T-cell (primary cell): ENCODE results near the gene ABCA13. TPM values are rescaled to one million over a fixed set of nuclear protein-coding genes. Genes with fewer than 3 reads are reported as not detected.

Source experiments
- ATAC-seq, 4 experiments: fragments of 200-7000 bp in 3 of 4; fragments of 150-1000 bp in 1 of 4; cut with Tn5 transposase; replicated peaks in 1 of 4; 1 replicate in 3 of 4; 2 replicates in 1 of 4; pipeline ENCODE4 v1.10.0; 2021; ENCODE audit warnings: moderate library complexity in 3 of 4, mild to moderate bottlenecking in 2 of 4, moderate number of reproducible peaks in 1 of 4
- CTCF ChIA-PET, 2 donors: fragments of 300-600 bp; sonication (Branson Sonifier 250); formaldehyde crosslinking; loops; one replicate each; lab custom pipeline; 2022; ENCODE audit warnings: antibody characterized with exemption in 2 of 2; lab: Charles Lee
- POLR2A ChIA-PET, 2 donors: fragments of 300-600 bp; sonication (Branson Sonifier 250); formaldehyde crosslinking; loops; one replicate each; lab custom pipeline; 2022; ENCODE audit warnings: antibody characterized with exemption in 2 of 2; lab: Charles Lee
- DNase-seq, 35 experiments: peaks; one replicate each; pipeline versions ENCODE4 v3.0.0 to v3.0.0-alpha.2; 2013 to 2023
- H3K27ac ChIP-seq: one replicate; pipeline ENCODE4 v1.5.1; 2013; ENCODE audit warnings: low read length
- H3K27me3 ChIP-seq, 2 experiments: replicated peaks in 1 of 2; 1 replicate in 1 of 2; 2 replicates in 1 of 2; pipeline versions ENCODE4 v1.6.1 to v1.7.0; 2013; ENCODE audit warnings: low read length in 1 of 2, mixed read lengths in 1 of 2; ENCODE audit not compliant: control insufficient read depth in 2 of 2, insufficient read depth in 2 of 2; ENCODE audit errors: extremely low read depth in 1 of 2
- H3K36me3 ChIP-seq, 2 donors: 1 replicate in 1 of 2; 2 replicates in 1 of 2; pipeline versions ENCODE4 v1.6.1 to v1.7.0; 2013; ENCODE audit warnings: low read length in 1 of 2; ENCODE audit not compliant: control insufficient read depth in 2 of 2, insufficient read depth in 1 of 2; ENCODE audit errors: extremely low read depth in 1 of 2
- H3K4me1 ChIP-seq, 2 experiments: 1 replicate in 1 of 2; 2 replicates in 1 of 2; pipeline versions ENCODE4 v1.6.1 to v1.7.0; 2013; ENCODE audit warnings: low read length in 2 of 2, mixed read lengths in 1 of 2; ENCODE audit not compliant: insufficient read depth in 2 of 2, control insufficient read depth in 1 of 2; ENCODE audit errors: extremely low read depth in 1 of 2
- H3K4me3 ChIP-seq, 2 donors: 1 replicate in 1 of 2; 2 replicates in 1 of 2; pipeline versions ENCODE4 v1.5.1 to v1.7.0; 2013; ENCODE audit warnings: mild to moderate bottlenecking in 2 of 2, low read length in 1 of 2, moderate library complexity in 1 of 2; ENCODE audit not compliant: control insufficient read depth in 1 of 2; ENCODE audit errors: extremely low read depth in 1 of 2
- H3K9me3 ChIP-seq: 2 replicates; pipeline ENCODE4 v1.7.0; 2013
- H3K27ac Mint-ChIP-seq, 2 donors: one replicate each; pipeline ENCODE4 v1.8.0; 2020 to 2021; ENCODE audit warnings: mild to moderate bottlenecking in 2 of 2, mixed read lengths in 2 of 2
- H3K27me3 Mint-ChIP-seq, 2 donors: one replicate each; pipeline ENCODE4 v1.8.0; 2021 to 2022; ENCODE audit warnings: mixed read lengths in 2 of 2
- H3K36me3 Mint-ChIP-seq: one replicate; pipeline ENCODE4 v1.8.0; 2021; ENCODE audit warnings: mixed read lengths
- H3K4me1 Mint-ChIP-seq, 3 donors: one replicate each; pipeline ENCODE4 v1.8.0; 2020 to 2022; ENCODE audit warnings: mixed read lengths in 3 of 3, mild to moderate bottlenecking in 1 of 3
- H3K4me3 Mint-ChIP-seq, 3 donors: one replicate each; pipeline ENCODE4 v1.8.0; 2020 to 2022; ENCODE audit warnings: mild to moderate bottlenecking in 3 of 3, mixed read lengths in 3 of 3, moderate library complexity in 3 of 3
- H3K9me3 Mint-ChIP-seq, 3 donors: one replicate each; pipeline ENCODE4 v1.8.0; 2020 to 2022; ENCODE audit warnings: mixed read lengths in 3 of 3
- WGBS: methylation state at CpG from one replicate; pipeline ENCODE4 v1.1.5; 2013; ENCODE audit warnings: missing lambda C conversion rate; ENCODE audit not compliant: insufficient coverage; 5-methylcytosine and 5-hydroxymethylcytosine counted together
- total RNA-seq, 35 experiments: library from RNA in 6 of 35; stranded (reverse) in 6 of 35; fragments of 120-200 nt in 1 of 35; gene quantifications; one replicate each; pipeline versions ENCODE4 v1.2.1 to v1.2.4 and lab custom pipeline; 2013 to 2026

The ABCA13 gene
- total RNA-seq, 5 donors from 2014 or later (not counting 1 experiment from before 2014, with no cell fraction given) = 0.22 TPM; not detected in 4

- Mint-ChIP-seq H3K27me3 (no peaks in the 10 kb centered on the region), H3K36me3 (no peaks in the 10 kb centered on the region), H3K9me3 (peaks cover 18 to 23% (median 22%) of the 10 kb centered on the region in 3 donors), H3K4me1 (peaks cover 0 to 25% (median 6%) of the 10 kb centered on the region in 3 donors), H3K27ac (no peak overlapping the region), H3K4me3 (no peak overlapping the region)
- WGBS = no CpG with 5 or more reads among the region's 8 CpGs
- DNase-seq (no peak), ATAC-seq (no peak)
- H3K36me3 ChIP-seq = no peaks in the 10 kb centered on the region
- POLR2A ChIA-PET = no interaction called here
- H3K4me3 ChIP-seq = no peak overlapping the region
- H3K4me1 ChIP-seq = no peaks in the 10 kb centered on the region
- no peak overlapping the region for H3K27ac ChIP-seq
- no peaks in the 10 kb centered on the region for H3K9me3 ChIP-seq
- CTCF ChIA-PET = no interaction called here
- no peaks in the 10 kb centered on the region for H3K27me3 ChIP-seq
Observed at GRCh38 chr7:48441848-48442492, 270.7 kb downstream of the ABCA13 start.

DNA sequence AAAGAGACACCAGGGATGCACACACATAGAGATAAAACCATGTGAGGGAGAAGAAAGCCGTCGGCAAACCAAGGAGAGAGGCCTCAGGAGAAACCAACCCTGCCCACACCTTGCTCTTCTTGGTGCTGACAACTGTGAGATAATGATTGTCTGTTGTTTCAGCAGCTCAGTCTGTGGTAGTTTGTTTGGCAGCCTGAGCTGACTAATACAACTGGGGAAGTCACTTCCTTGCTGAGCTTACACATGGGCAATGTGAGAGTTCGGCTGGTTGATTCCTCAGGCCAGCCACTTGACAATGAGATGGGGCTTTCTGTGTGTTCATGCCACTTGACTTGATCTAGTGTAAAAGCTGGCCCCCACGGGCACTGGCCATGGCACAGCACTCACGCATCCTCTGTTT is 271.8 kb downstream of the ABCA13 start:
- Mint-ChIP-seq H3K27ac (no peak overlapping the region), H3K9me3 (peaks cover 18 to 22% (median 20%) of the 10 kb centered on the region in 3 donors), H3K4me3 (no peak overlapping the region), H3K36me3 (no peaks in the 10 kb centered on the region), H3K4me1 (peaks cover 0 to 25% (median 6%) of the 10 kb centered on the region in 3 donors), H3K27me3 (no peaks in the 10 kb centered on the region)
- WGBS = 84% methylated on average over 3 of the region's 5 CpGs
- ChIA-PET CTCF (no interaction called here), POLR2A (no interaction called here)
- ATAC-seq (no peak), DNase-seq (no peak)
- Histone ChIP-seq H3K4me3 (no peak overlapping the region), H3K27me3 (no peaks in the 10 kb centered on the region), H3K9me3 (no peaks in the 10 kb centered on the region), H3K4me1 (no peaks in the 10 kb centered on the region), H3K27ac (no peak overlapping the region), H3K36me3 (no peaks in the 10 kb centered on the region)

GRCh38 chr7:48446721-48447120 is 275.5 kb downstream of the ABCA13 start:
- ATAC-seq = no peak
- POLR2A ChIA-PET = interaction anchor here in 1 of 2 donors (0.6 kb wide), 1 partner anchor 8 kb away, joined by 6 read pairs; no protein-coding TSS in a partner anchor
- no peak overlapping the region for H3K4me3 Mint-ChIP-seq
- Histone ChIP-seq H3K4me1 (no peaks in the 10 kb centered on the region), H3K4me3 (no peak overlapping the region), H3K9me3 (no peaks in the 10 kb centered on the region), H3K27ac (no peak overlapping the region), H3K27me3 (no peaks in the 10 kb centered on the region), H3K36me3 (no peaks in the 10 kb centered on the region)
- no peak overlapping the region for H3K27ac Mint-ChIP-seq
- H3K9me3 Mint-ChIP-seq = peaks cover 18 to 22% (median 20%) of the 10 kb centered on the region in 3 donors
- DNase-seq = no peak
- no peaks in the 10 kb centered on the region for H3K36me3 Mint-ChIP-seq
- CTCF ChIA-PET = no interaction called here
- H3K4me1 Mint-ChIP-seq = peaks cover 0 to 25% (median 6%) of the 10 kb centered on the region in 3 donors
- no peaks in the 10 kb centered on the region for H3K27me3 Mint-ChIP-seq

GRCh38 chr7:48452218-48452617 is 281.0 kb downstream of the ABCA13 start:
- H3K27ac Mint-ChIP-seq = no peak overlapping the region
- Histone ChIP-seq H3K4me1 (no peaks in the 10 kb centered on the region), H3K4me3 (no peak overlapping the region), H3K27me3 (no peaks in the 10 kb centered on the region), H3K36me3 (no peaks in the 10 kb centered on the region), H3K9me3 (no peaks in the 10 kb centered on the region), H3K27ac (no peak overlapping the region)
- peaks cover 0 to 5% of the 10 kb centered on the region in 2 donors for H3K27me3 Mint-ChIP-seq
- H3K4me1 Mint-ChIP-seq = no peaks in the 10 kb centered on the region
- H3K9me3 Mint-ChIP-seq = no peaks in the 10 kb centered on the region
- ATAC-seq = no peak
- no peaks in the 10 kb centered on the region for H3K36me3 Mint-ChIP-seq
- H3K4me3 Mint-ChIP-seq = no peak overlapping the region
- CTCF ChIA-PET = no interaction called here
- WGBS = no CpG with 5 or more reads among the region's 1 CpG
- POLR2A ChIA-PET = no interaction called here
- DNase-seq = no peak

DNA sequence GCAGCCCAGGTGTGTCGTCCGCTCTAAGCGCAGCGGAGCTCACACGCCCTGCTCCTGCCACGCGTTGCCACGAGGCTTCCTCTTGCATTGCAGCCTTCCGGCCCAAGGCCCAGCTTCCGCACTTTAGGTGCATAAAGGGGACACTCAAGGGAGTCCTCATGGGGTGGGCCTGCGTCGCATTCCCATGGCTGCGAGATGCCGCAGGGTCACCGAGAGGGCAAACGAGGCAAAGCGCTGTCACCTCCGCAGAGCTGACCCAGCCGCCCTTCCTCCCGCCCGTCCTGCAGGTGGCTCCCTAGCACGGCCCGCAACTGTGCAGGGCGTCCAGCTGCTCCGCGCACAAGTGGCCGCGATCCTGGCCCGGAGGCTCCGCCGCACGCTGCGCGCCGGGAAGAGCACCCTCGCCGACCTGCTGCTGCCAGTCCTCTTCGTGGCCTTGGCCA is 283.5 kb downstream of the ABCA13 start:
- ChIA-PET POLR2A (no interaction called here), CTCF (no interaction called here)
- Histone ChIP-seq H3K27me3 (no peaks in the 10 kb centered on the region), H3K36me3 (no peaks in the 10 kb centered on the region), H3K27ac (no peak overlapping the region), H3K9me3 (no peaks in the 10 kb centered on the region), H3K4me1 (no peaks in the 10 kb centered on the region), H3K4me3 (no peak overlapping the region)
- ATAC-seq (no peak), DNase-seq (no peak)
- no peak overlapping the region for H3K27ac Mint-ChIP-seq
- WGBS = 96% methylated on average over 37 of the region's 38 CpGs
- H3K9me3 Mint-ChIP-seq = no peaks in the 10 kb centered on the region
- peaks cover 0 to 5% of the 10 kb centered on the region in 2 donors for H3K27me3 Mint-ChIP-seq
- H3K4me1 Mint-ChIP-seq = no peaks in the 10 kb centered on the region
- peak overlapping the region in 1 of 3 donors; percentile 12 for H3K4me3 Mint-ChIP-seq
- H3K36me3 Mint-ChIP-seq = no peaks in the 10 kb centered on the region

GRCh38 chr7:48455363-48455762 is 284.1 kb downstream of the ABCA13 start:
- WGBS = 94% methylated on average over 13 of the region's 17 CpGs
- Mint-ChIP-seq H3K27ac (no peak overlapping the region), H3K4me1 (no peaks in the 10 kb centered on the region), H3K9me3 (no peaks in the 10 kb centered on the region), H3K4me3 (peak overlapping the region in 1 of 3 donors; percentile 12), H3K36me3 (no peaks in the 10 kb centered on the region), H3K27me3 (peaks cover 0 to 5% of the 10 kb centered on the region in 2 donors)
- CTCF ChIA-PET = no interaction called here
- ATAC-seq (no peak), DNase-seq (no peak)
- Histone ChIP-seq H3K9me3 (no peaks in the 10 kb centered on the region), H3K36me3 (no peaks in the 10 kb centered on the region), H3K27me3 (no peaks in the 10 kb centered on the region), H3K4me1 (no peaks in the 10 kb centered on the region), H3K27ac (no peak overlapping the region), H3K4me3 (no peak overlapping the region)
- POLR2A ChIA-PET = no interaction called here
